HG03354 (cell line): ENCODE measurements around the gene STX19.

ENCODE experiments used
- ATAC-seq: cut with Tn5 transposase; IDR thresholded peaks from one replicate; pipeline ENCODE4 v1.9.1; 2021; ENCODE audit warnings: mild to moderate bottlenecking; ENCODE audit not compliant: unreplicated experiment, poor library complexity, severe bottlenecking

The STX19 gene

DNA sequence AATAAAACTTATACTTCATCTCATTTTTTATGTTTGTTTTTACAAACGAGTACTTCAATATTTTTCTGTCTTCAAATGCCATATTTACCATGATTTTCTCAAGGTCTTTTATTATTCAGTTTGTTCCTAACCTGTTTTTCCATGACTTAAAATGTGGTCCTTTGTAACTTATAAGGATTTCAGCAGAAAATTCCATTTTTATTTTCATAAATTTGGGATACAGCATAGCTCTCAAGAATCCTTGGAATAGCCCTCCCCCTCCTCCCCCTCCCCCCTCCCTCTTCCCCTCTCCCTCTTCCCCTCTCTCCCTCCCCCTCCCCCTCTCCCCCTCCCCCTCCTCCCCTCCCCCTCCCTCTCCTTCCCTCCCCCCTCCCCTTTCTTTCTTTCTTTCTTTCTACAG lies 14.9 kb upstream of the STX19 start:
- ATAC-seq, result no peak

DNA sequence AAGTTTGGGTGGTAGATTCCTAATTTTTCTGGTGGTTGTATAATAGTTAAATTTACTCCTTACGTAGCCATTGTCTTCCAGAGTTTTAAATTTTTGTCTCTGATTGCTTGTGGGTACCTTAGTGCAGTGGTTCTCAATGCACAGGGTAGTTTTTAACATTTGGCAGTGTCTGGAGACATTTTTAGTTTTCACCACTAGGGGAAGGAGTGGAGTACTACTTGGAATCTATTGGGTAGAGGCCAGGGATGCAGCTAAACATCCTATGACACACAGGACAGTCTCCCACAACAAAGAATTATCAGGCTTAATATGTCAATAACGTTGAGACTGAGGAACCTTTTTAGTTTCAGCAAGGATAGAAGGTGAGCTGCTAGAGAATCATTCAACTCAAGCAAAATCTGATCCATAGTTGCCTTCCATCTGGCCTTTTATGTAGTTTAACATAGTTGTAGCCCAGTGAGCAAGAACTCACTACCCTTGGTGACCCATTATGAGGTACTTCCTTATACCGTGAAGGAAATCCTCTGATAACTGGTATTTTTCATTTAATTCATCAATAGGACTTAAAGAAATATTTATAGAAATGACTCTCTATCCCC lies 8.6 kb upstream of the STX19 start:
- no peak for ATAC-seq

DNA sequence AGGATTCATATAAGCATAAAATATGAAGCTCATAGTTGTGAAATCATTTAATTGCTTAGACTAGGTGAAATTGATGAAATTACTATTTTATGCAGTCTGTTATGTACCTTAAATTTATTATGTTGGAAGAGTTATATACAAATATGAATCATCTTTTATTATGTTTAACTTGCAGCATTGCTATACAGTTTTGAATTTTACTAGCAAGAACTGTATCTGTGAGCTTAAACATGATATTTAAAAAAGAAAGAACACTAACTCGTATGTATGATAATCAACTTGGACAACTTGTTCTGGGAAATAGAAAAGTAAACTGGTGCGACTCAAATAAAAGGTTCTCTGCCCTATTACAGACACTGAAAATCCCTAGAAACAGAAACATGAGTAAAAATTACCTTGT lies 1.8 kb downstream of the STX19 start:
- ATAC-seq, result no peak

DNA sequence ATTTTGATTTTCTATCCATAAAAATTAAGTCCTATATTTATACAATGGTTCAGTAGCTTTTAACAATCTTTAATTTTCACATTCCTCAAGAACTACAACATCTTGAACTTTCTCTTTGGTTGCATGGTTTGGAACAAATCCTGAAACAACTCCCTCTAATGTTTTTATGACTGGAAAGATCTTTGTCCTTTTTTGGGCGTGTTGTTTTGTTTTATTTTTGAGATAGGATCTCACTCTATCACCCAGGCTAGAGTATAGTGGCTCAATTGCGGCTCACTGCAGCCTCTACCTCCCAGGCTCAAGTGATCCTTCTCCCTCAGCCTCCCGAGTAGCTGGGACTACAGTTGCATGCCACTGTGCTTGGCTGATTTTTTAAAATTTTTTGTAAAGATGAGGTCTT lies 4.0 kb downstream of the STX19 start:
- ATAC-seq, result no peak

DNA sequence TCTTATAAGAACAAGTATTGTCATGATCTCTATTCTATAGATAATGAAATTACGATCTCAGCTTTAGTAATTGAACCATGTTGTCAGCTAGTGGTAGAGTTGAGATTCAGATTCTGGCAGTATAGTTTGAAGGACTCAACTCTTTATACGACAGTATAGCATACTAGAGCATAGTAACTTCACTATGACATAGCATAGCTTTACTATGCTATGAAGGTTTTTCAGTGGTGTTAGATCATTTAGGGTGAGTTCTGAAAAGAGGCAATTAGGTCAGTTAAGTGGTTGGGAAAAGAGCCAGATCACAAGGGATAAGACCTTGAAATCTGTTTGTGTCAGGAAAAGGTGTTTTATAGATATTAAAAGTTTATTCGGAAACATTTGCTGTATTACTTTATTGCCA lies 8.1 kb downstream of the STX19 start:
- ATAC-seq, result no peak

DNA sequence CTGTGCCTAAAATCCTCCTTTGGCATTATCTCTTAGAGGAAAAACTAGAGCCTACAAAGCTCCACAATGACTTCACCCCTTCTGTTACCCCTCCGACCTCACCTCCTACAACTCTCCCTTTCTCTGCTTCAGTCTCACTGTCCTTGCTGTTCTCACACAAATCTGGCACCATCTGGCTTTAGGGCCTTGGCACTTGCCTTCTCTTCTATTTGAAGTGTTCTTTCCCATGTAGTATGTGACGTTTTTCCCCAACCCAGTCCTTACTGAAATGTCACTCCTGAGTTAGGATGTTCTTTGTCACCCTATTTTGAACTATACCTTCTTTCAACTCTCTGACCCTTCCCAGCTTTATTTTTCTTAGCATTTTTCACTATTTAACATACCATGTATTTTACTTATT lies 8.7 kb downstream of the STX19 start:
- no peak for ATAC-seq

DNA sequence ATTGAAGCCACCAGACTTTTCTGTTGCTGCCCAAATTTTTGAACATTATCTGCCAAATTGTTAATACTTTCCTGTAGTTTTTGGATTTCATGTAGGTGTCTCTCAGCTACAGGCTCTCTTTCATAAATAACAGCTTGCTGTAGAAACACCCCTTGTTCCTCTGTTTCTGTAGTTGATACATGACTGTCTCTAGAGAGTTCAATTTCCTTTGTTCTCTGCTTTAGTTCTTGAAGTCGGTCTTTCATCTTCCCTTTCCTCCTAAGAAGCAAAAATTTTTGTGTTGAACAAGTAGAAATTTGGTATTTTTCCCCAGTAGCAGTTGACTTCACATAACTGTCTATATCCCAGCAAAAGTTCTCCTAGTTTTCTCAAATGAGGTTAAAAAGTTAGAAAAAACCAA lies 13.4 kb downstream of the STX19 start:
- ATAC-seq, result no peak

DNA sequence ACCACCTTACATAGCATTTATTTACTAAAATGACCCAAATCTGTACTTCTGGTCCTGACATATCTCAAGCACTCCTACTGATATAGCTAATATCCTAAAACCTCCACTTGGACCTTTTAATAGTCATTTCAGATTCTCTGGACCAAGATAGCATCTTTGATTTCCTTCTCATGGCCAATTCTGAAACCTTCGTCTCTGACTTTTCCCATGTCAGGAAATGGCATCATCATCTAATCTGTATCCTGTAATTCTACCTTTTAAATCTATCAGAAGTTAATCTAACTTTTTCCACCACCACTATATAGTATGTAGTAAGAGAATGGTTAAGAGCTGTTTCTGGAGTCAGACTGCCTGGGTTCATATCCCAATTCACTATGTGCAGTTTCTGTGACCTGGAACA lies 16.2 kb downstream of the STX19 start:
- no peak for ATAC-seq

DNA sequence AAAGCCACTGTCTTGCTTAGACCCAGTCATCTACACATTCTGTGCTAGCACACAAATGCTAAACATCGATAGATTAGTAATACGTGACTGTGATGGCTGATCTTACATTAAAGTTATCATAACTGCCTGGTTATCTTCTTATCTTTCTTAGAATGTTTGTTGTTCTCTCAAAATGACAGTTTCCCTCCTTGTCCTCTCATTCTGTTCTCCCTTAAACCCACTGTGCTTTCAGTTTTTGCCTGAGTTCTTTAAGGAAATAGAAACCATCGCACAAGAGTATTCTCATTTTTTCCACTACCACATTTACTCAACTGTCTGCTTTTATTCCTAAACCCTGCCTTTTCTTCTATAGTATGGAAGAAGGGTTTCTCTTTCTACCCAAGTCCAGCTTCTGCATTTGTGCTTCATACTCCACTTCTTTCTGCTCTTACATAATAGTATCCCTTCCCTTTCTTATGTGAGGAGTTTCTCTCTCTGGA lies 17.1 kb downstream of the STX19 start:
- ATAC-seq, result no peak

DNA sequence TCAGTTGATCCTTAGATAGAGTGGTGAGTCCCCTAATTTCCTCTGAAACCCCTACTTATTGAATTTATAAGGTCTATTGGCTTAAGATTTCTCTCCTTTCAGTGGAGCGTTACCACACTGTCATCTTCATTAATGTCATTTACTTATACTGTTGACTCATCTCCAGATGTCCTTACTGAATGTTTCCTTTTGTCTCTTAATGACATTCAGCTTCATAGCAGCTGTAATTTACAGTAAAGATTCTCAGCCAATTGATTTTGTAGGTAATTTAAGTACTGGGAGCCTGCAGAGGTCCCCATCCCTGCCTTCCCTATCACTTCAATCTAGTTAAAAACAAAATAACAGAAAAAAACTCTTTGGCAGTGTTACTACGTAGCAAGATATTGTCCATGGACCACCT lies 18.8 kb downstream of the STX19 start:
- ATAC-seq, result no peak

DNA sequence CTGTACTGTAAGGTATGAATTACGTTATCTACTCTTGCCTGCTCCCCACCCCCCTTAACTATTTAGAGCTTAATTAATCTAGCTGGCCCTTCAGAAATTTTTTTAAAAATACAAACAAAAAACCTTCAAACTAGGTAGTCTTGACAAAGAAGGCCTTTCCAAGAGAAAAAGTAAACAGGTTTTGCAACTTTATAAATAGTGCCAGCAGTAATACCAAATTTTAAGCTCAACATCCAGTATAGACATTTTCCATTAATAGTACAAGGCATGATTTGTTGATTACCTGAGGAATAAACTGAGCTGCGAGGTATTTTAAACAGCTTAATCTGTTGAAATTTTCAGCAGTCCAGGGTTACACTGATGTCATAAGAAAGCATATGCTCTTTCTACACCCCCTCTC lies 20.1 kb downstream of the STX19 start:
- no peak for ATAC-seq

DNA sequence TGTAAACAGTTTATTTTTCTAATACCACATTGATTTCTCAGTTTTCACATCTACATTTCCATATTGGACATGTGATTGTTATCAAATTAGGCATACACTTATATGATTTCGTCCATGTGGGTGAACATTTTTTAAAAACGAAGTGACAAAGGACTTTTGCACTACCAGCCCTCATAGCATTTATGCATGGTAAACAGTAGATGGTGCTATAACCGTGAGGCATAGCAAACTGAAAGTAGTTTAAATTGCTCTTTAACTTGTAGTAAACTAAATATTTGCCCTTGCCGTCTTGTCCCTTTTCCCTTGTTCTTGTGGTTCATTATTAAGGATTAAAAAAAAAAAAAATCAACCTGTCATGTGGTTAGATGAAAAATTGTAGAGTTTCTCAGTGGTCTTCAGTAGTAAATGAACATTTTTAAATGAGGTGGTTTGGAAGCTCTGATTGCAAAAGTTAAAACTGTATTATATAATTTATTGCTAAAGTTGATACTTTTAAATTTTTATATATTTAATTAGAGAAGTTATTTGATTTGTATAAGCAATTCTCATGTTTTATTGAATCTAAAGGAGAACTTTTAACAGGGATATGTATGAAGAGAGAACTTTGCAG lies 24.0 kb downstream of the STX19 start:
- peak; percentile 93 for ATAC-seq

DNA sequence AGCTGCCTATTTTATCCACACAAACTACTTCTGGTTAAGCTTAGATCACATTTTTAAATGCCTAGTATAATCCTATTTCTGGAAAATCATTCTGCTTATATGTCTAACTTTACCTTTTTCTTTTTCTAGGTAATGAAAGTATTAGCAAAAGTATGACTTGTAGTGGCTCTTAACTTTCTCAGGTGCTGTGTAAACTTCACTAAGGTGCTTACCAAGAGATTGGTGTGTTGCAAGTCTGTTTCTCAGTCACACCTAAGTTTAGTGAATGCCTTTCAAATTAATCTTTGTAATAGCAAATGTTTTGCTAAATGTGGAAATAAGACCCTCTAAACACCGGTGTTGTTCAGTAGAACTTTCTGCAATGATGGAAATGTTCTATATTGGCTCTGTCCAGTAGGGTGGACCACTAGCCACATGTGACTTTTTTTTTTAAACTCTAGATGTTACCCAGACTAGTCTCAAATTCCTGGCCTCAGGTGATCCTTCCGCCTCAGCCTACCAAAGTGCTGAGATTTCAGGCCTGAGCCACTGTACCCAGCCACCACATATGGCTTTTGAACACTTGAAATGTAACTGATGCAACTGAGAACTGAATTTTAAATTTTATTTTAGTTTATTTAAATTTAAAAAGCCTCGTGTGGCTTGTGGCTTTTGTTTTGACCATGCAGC lies 26.4 kb downstream of the STX19 start:
- no peak for ATAC-seq

DNA sequence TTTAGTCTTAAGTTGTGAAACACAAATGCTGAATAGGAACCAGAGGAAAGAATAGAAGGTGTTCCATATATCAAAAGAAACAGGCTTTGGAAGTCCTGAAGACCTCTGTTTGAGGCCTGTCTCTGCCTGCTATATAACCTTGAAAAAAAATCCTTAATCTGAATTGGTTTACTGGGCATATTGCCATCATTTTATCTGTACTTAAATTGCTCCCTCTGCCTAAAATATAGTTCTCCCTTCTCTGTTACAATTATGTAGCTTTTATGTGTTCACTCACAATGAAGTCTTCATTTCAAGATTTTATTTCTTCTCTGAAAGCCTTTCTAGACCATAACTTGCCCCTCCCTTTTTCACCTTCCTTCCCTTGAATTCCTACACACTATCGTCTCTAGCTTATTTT lies 27.2 kb downstream of the STX19 start:
- no peak for ATAC-seq

DNA sequence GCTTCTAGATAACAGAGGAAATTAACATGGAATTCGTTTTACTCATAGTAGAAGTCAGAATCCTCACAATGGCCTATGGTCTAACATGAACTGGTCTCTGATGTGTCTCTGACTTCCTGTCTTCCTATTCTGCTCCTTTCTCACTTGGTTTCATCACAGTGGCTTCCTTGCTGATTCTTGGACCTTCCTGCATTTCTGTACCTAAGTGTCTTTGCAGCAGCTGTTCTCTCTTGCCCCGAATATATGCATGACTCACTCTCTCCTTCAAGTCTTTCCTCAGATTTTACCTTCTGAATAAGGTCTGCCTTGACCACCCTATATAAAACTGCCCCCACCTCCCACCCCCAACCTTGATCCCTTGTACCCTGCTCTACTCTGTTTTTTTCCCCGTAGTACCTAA lies 34.3 kb downstream of the STX19 start:
- ATAC-seq, result no peak

DNA sequence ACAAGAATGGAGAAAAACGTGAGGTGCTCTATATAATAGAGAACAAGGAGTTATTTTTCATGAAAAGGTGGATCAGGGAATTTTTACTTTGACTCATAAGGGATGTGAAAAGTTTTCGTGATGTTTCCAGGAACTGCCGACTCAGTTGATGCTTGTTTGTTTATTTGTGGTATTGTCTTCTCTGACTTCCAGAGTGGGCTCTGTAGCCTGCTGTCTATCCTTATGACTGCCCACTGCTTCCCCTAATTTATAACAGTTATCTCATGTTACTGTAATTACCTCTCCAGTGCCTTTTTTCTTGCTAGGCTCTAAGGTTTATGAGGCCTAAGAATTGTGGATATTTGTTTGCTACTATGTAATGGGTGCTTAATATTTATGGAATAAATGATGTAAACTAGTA lies 36.2 kb downstream of the STX19 start:
- ATAC-seq, result no peak

DNA sequence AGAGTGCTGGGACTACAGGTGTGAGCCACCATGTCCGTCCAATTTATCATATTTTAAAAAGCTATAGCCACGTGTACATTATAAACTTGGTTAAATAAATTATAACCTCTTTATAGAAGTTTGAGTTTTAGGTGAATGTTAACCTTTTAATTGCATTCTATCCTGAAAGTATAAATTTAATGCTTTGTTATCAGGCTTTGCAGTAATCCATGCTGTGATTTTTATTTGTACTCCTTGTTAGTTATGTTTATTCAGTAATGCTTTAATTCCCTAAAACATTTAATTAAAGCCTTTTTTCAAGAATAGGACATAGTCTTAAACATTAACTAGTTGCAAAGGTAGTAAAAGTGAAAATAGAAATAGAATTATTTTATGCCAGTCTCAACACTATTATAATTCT lies 36.8 kb downstream of the STX19 start:
- no peak for ATAC-seq

DNA sequence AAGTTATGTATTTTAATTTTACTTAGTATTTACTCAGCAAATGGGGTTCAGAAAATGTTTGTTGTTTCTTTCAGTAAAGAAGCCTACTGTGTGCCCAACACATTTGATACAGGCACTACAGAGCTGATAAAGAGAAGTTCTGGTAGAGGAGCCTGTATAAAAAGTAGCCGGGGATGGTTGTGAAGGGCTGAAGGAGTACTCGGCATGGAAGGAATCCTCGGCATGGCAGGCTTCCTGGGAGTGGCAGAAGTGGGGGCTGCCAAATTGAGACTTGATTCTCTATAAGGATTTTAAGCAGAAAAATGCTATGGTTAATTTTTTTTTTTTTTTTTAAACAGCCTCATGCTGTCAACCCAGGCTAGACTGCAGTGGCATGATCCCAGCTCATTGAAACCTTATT lies 39.2 kb downstream of the STX19 start:
- no peak for ATAC-seq

DNA sequence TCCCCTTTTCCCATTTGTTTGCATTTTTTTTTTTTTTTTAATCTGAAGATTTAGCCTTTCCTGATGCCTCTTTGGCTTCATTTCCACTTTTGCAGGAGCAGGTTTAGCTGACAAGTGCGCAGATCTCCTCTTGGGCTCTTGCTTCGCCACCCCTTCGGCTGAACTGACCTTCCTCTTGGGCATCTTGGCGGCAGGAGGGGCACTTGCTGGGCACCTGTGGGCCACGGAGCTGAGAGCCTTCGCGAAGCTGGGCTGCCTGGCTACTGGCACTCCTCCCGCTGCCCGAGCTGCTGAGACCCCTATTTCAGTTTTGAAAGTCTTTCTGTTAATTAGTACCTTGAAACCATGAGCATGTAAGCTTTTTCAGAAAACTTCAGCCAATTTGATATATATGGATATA lies 39.6 kb downstream of the STX19 start:
- no peak for ATAC-seq

DNA sequence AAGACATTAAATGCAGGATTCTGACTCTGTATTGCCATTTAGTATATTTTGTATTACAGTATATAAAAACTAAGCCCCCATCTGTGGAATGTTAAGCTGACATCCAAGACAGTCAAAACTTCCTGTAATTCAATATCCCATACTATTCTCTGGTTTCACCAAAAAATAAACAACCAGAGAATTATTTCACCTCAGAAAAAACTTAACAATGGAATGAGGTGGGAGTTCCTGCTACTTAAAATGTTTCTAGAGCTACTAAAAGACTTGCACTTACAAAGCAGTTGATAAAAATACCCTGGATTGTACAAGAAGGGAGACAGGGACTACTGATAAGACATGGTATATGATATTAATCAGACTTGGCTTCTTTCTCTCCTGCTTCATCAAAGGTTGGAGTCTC lies 40.1 kb downstream of the STX19 start:
- no peak for ATAC-seq

DNA sequence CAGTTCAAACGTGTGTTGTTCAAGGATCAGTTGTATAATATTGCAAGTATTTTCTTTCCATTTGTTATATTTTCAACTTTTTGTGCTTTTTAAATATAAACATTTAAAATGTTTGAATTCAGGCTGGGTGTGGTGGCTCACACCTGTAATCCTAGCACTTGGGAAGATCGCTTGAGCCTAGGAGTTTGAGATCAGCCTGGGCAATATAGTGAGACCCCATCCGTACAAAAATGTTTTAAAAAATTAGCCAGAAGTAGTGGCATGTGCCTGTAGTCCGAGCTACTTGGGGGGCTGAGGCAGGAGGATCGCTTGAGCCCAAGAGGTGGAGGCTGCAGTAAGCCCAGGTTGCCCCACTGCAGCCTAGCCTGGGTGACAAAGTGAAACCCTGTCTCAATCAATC lies 43.8 kb downstream of the STX19 start:
- ATAC-seq, result no peak

DNA sequence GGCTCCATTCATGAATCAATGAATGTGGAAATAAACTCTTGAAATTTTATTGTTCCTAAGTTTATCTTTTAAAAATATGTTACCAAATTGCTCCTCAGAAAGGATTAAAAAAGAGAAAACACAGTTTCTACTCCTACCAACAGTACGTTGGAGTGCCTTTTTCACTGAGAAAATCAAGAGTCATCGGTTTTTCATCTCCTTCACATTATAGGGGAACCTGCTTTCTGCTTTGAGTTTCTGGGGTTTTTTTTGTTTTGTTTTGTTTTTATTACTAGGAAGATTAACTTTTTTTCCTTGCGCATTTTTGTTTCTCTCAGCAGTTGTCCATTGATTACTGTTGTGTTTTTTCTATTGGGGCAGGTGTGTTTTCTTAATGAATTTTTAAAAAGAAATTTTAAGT lies 45.0 kb downstream of the STX19 start:
- ATAC-seq, result no peak
